ENCODE results near the gene RPP25. TPM values are rescaled to one million over a fixed set of nuclear protein-coding genes. Genes with fewer than 3 reads are reported as not detected.

The RPP25 gene
- total RNA-seq, 4 donors from 2014 or later, result 14.2 to 23.1 (median 16.4) TPM

- peak in 1 of 2 donors; percentile 49 for DNase-seq
- WGBS, 2 donors, result 33 to 52% methylated on average over 3 of the region's 3 CpGs
- Histone ChIP-seq H3K36me3 (no peaks in the 10 kb centered on the region), H3K27me3 (no peaks in the 10 kb centered on the region), H3K9me3 (no peaks in the 10 kb centered on the region), H3K4me3 (replicated peaks in 1 of 3) (no peak overlapping the region), H3K27ac (peak overlapping the region; percentile 10 to 52 (median 30)), H3K4me1 (peaks cover 44 to 55% of the 10 kb centered on the region in 2 donors)
- TF ChIP-seq CTCF (IDR thresholded peaks at IDR 0.05) (no peak), POLR2A (IDR thresholded peaks at IDR 0.05) (no peak)
- intact Hi-C loops (cut with DNase I), result no loop called here
Observed at GRCh38 chr15:74960995-74961588, 4.5 kb upstream of the RPP25 start.

GRCh38 chr15:74960286-74960685, 3.7 kb upstream of the RPP25 start:
- peak in 1 of 2 donors; percentile 16 for DNase-seq
- TF ChIP-seq POLR2A (IDR thresholded peaks at IDR 0.05), result no peak
- TF ChIP-seq CTCF (IDR thresholded peaks at IDR 0.05), result no peak
- Histone ChIP-seq H3K27me3 (no peaks in the 10 kb centered on the region), H3K9me3 (no peaks in the 10 kb centered on the region), H3K27ac (peak overlapping the region in 2 of 3 donors; percentile 10 to 97), H3K36me3 (no peaks in the 10 kb centered on the region), H3K4me3 (replicated peaks in 1 of 3) (no peak overlapping the region), H3K4me1 (peaks cover 51 to 63% of the 10 kb centered on the region in 2 donors)
- 71 to 80% methylated on average over 1 of the region's 1 CpG for WGBS, 2 donors
- intact Hi-C loops (cut with DNase I), result no loop called here

GRCh38 chr15:74959586-74959939, 3.0 kb upstream of the RPP25 start:
- peaks cover 58 to 65% of the 10 kb centered on the region in 2 donors for H3K4me1 ChIP-seq
- no peak for TF ChIP-seq CTCF (IDR thresholded peaks at IDR 0.05)
- no peak for TF ChIP-seq POLR2A (IDR thresholded peaks at IDR 0.05)
- H3K9me3 ChIP-seq, result no peaks in the 10 kb centered on the region
- no peak for DNase-seq
- 33 to 34% methylated on average over 8 of the region's 8 CpGs for WGBS, 2 donors
- intact Hi-C loops (cut with DNase I), result loop anchor here (5.0 to 10.0 kb wide), 2 partner anchors 55 to 327 kb away; partner anchors contain the start of gene FAM219B
- H3K27ac ChIP-seq, result peak overlapping the region in 2 of 3 donors; percentile 61 to 97
- H3K27me3 ChIP-seq, result no peaks in the 10 kb centered on the region
- peak overlapping the region in 1 of 3 donors; percentile 90 for H3K4me3 ChIP-seq (replicated peaks in 1 of 3)
- no peaks in the 10 kb centered on the region for H3K36me3 ChIP-seq

- intact Hi-C loops (cut with DNase I), result loop anchor here (5.0 to 10.0 kb wide), 2 partner anchors 54 to 327 kb away; partner anchors contain the start of gene FAM219B
Observed at GRCh38 chr15:74958908-74959585, 2.5 kb upstream of the RPP25 start.

More at GRCh38 chr15:74958908-74959585, 2.5 kb upstream of the RPP25 start:
- Histone ChIP-seq H3K27me3 (no peaks in the 10 kb centered on the region), H3K9me3 (no peaks in the 10 kb centered on the region), H3K4me1 (peaks cover 56 to 65% of the 10 kb centered on the region in 2 donors), H3K36me3 (no peaks in the 10 kb centered on the region), H3K4me3 (replicated peaks in 1 of 3) (peak overlapping the region; percentile 25 to 90 (median 39)), H3K27ac (peak overlapping the region in 2 of 3 donors; percentile 61 to 97)
- DNase-seq, result peak in 1 of 2 donors; percentile 5
- WGBS, 2 donors, result 10 to 14% methylated on average over 44 to 45 of the region's 47 CpGs
- TF ChIP-seq POLR2A (IDR thresholded peaks at IDR 0.05) (no peak), CTCF (IDR thresholded peaks at IDR 0.05) (no peak)

All from thyroid gland (tissue), 4 donors.